Measurements from ENCODE around the gene VWA1.

DNA sequence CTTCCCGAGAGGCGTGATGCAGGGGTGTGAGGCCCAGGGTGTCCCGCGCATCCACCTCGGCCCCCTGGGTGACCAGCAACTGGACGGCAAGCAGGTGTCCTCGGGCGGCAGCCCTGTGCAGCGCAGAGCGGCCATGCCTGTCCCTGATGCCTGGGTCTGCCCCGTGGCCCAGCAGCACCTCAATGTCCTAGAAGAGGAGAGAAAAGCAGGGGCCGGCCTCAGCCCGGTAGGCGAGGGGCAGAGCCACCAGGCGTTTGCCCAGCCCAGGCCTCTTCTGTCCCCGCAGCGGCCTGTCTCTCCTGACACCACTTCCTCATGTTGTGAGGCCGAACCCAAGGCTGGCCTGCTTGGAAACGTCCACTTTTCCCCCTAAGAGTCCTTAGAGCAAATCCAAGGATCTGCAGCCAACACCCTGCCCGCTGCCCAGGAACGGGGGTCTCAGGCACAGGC lies 16.1 kb upstream of the VWA1 start:
- TF ChIP-seq, protein P1, sequence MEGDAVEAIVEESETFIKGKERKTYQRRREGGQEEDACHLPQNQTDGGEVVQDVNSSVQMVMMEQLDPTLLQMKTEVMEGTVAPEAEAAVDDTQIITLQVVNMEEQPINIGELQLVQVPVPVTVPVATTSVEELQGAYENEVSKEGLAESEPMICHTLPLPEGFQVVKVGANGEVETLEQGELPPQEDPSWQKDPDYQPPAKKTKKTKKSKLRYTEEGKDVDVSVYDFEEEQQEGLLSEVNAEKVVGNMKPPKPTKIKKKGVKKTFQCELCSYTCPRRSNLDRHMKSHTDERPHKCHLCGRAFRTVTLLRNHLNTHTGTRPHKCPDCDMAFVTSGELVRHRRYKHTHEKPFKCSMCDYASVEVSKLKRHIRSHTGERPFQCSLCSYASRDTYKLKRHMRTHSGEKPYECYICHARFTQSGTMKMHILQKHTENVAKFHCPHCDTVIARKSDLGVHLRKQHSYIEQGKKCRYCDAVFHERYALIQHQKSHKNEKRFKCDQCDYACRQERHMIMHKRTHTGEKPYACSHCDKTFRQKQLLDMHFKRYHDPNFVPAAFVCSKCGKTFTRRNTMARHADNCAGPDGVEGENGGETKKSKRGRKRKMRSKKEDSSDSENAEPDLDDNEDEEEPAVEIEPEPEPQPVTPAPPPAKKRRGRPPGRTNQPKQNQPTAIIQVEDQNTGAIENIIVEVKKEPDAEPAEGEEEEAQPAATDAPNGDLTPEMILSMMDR (optimal IDR thresholded peaks at IDR 0.05 in 1 of 3, IDR thresholded peaks at IDR 0.05 in 1 of 3, conservative IDR thresholded peaks at IDR 0.05 in 1 of 3; ENCODE audit: extremely low read depth in 1 of 3, insufficient read depth in 2 of 3, low read length in 3 of 3), result no peak
- no peak for TF ChIP-seq EZH2 (IDR thresholded peaks at IDR 0.05; ENCODE audit: low read length)
